HepG2 (cell line): ENCODE measurements around the gene RAPGEF6. TPM values are rescaled to one million over a fixed set of nuclear protein-coding genes. Genes with fewer than 3 reads are reported as not detected.
A peak's percentile ranks its signal among the peaks of the same experiment; 100 is the strongest.

Source experiments
- AKNA ChIP-seq: sonication (generic); formaldehyde crosslinking; IDR thresholded peaks from 2 replicates; pipeline ENCODE4 v1.4.0; 2020; ENCODE audit warnings: missing genetic modification reagents, borderline replicate concordance
- CBX2 ChIP-seq, 2 experiments: fragments of 200-600 bp in 1 of 2; sonication (generic); formaldehyde crosslinking in 1 of 2; IDR thresholded peaks; 2 replicates each; pipeline versions ENCODE4 v1.7.0 to v1.8.1; 2018 to 2022; ENCODE audit warnings: low read depth in 2 of 2, low read length in 1 of 2, mild to moderate bottlenecking in 1 of 2, missing genetic modification reagents in 1 of 2
- CCDC6 ChIP-seq: sonication (generic); formaldehyde crosslinking; IDR thresholded peaks from 2 replicates; pipeline ENCODE4 v1.8.1; 2022; ENCODE audit warnings: mild to moderate bottlenecking, missing genetic modification reagents, moderate library complexity
- ESRRA ChIP-seq: sonication (generic); formaldehyde crosslinking; IDR thresholded peaks from 2 replicates; pipeline ENCODE4 v1.5.1; 2020; ENCODE audit warnings: mild to moderate bottlenecking, low read depth, missing genetic modification reagents
- EZH2 ChIP-seq: conservative IDR thresholded peaks from 2 replicates; pipeline ENCODE4 v1.6.1; 2012; ENCODE audit warnings: mild to moderate bottlenecking, low read depth, low read length, moderate library complexity
- HBP1 ChIP-seq: IDR thresholded peaks from 2 replicates; pipeline ENCODE4 v1.6.1; 2016; ENCODE audit warnings: low read depth, control low read depth
- HNRNPLL ChIP-seq: fragments of 200-400 bp; formaldehyde crosslinking; IDR thresholded peaks from 2 replicates; pipeline ENCODE4 v1.6.1; 2017; ENCODE audit warnings: mild to moderate bottlenecking, low read depth, low read length; ENCODE audit not compliant: poor library complexity, severe bottlenecking
- MTERF4 ChIP-seq: sonication (generic); formaldehyde crosslinking; IDR thresholded peaks from 2 replicates; pipeline ENCODE4 v1.8.0; 2023; ENCODE audit warnings: mild to moderate bottlenecking, missing genetic modification reagents
- NFE2L2 ChIP-seq: fragments of 150-350 bp; IDR thresholded peaks from 2 replicates; pipeline ENCODE4 v1.6.1; 2014; ENCODE audit warnings: low read length
- RFX5 ChIP-seq: IDR thresholded peaks from 2 replicates; pipeline ENCODE4 v1.6.1; 2011; ENCODE audit warnings: low read depth, low read length, improper control_type of control experiment
- SAFB2 ChIP-seq: sonication (generic); formaldehyde crosslinking; IDR thresholded peaks from 2 replicates; pipeline ENCODE4 v1.5.1; 2020; ENCODE audit warnings: missing genetic modification reagents, low read depth, mild to moderate bottlenecking, borderline replicate concordance
- THAP8 ChIP-seq: sonication (generic); formaldehyde crosslinking; IDR thresholded peaks from 2 replicates; pipeline ENCODE4 v1.5.1; 2020; ENCODE audit warnings: missing genetic modification reagents, mild to moderate bottlenecking, borderline replicate concordance
- ZNF280D ChIP-seq: sonication (generic); formaldehyde crosslinking; IDR thresholded peaks from 2 replicates; pipeline ENCODE4 v1.5.1; 2020; ENCODE audit warnings: mild to moderate bottlenecking, missing genetic modification reagents
- ZNF382 ChIP-seq: sonication (generic); formaldehyde crosslinking; IDR thresholded peaks from 2 replicates; pipeline ENCODE4 v1.5.0; 2020; ENCODE audit warnings: missing genetic modification reagents, mild to moderate bottlenecking, borderline replicate concordance
- ZNF576 ChIP-seq: sonication (generic); formaldehyde crosslinking; IDR thresholded peaks from 2 replicates; pipeline ENCODE4 v1.4.0; 2020; ENCODE audit warnings: mild to moderate bottlenecking, missing genetic modification reagents
- polyA plus RNA-seq, 8 experiments: library from polyadenylated mRNA; depleted of rRNA in 3 of 8; stranded (reverse) in 7 of 8; unstranded in 1 of 8; fragments of >200 nt; fragmentation: Illumina TruSeq in 4 of 8; extraction: Trizol in 4 of 8; gene quantifications; 2 replicates each; pipeline versions ENCODE4 v1.2.1 to v1.2.3, GENCODE V29; 2011 to 2016; ENCODE audit warnings: low read depth in 4 of 8, missing spikeins in 1 of 8, mixed read lengths in 1 of 8; ENCODE audit not compliant: insufficient read depth in 1 of 8
- total RNA-seq, 5 experiments: library from RNA; depleted of rRNA; stranded (reverse); fragments of >200 nt; fragmentation: Illumina TruSeq; extraction: Trizol; gene quantifications; 2 replicates each; pipeline ENCODE4 v1.2.3, GENCODE V29; 2016; ENCODE audit warnings: low read depth in 1 of 5

Gene RAPGEF6
- total and polyA plus RNA-seq, 2 of the 13 experiments (the other 11 are each of a cell fraction or from before 2014, with no cell fraction given): 7.7 to 24.6 TPM

- TF ChIP-seq NFE2L2 (no peak), HNRNPLL (no peak), CBX2 (IDR thresholded peaks at IDR 0.05; ENCODE audit: low read depth, low read length) (no peak), CBX2 (CRISPR knock-in tag; IDR thresholded peaks at IDR 0.05; ENCODE audit: low read depth) (no peak), EZH2 (no peak), HBP1 (no peak), ZNF576 (no peak), ESRRA (CRISPR knock-in tag) (peak; percentile 12; the same call in 1 of the 2 replicates), THAP8 (no peak), MTERF4 (no peak), RFX5 (no peak), AKNA (CRISPR knock-in tag) (no peak), SAFB2 (CRISPR knock-in tag) (no peak), ZNF382 (no peak), ZNF280D (CRISPR knock-in tag) (no peak), CCDC6 (CRISPR knock-in tag) (no peak)
Observed at GRCh38 chr5:131610198-131611063, 24.6 kb downstream of the RAPGEF6 start (continued).
